Stimulated activated CD8-positive, alpha-beta memory T cell treated with anti-CD3 and anti-CD28 coated beads, Interleukin-12 subunit alpha, Interleukin-12 subunit beta, amount 100 ng/mL, for 4 hours (primary cell): Measurements from ENCODE around the gene PLSCR5.

Source experiments
- DNase-seq: peaks from one replicate; pipeline ENCODE4 v3.0.0-alpha.2; 2020; ENCODE audit warnings: low read depth

Gene PLSCR5

GRCh38 chr3:146544002-146544928 is 60.9 kb downstream of the PLSCR5 start, which contains the start of gene PLSCR1:
Gene PLSCR1, minus strand, starts transcription at chr3:146544607. Its CDS starts 8,055 bp downstream, at chr3:146536552.
- DNase-seq, result peak; percentile 60

- no peak for DNase-seq
These were observed 61.6 kb downstream of the PLSCR5 start for GRCh38 chr3:146543461-146544001.

- no peak for DNase-seq
These were observed 62.2 kb downstream of the PLSCR5 start for GRCh38 chr3:146542978-146543377.

GRCh38 chr3:146542179-146542578 is 63.0 kb downstream of the PLSCR5 start:
- no peak for DNase-seq

- no peak for DNase-seq
These were observed 64.2 kb downstream of the PLSCR5 start for GRCh38 chr3:146540978-146541377.

- no peak for DNase-seq
These were observed 64.9 kb downstream of the PLSCR5 start for GRCh38 chr3:146540236-146540635.

- DNase-seq, result no peak
These were observed 65.8 kb downstream of the PLSCR5 start for GRCh38 chr3:146539315-146539714.

GRCh38 chr3:146537603-146538002 is 67.5 kb downstream of the PLSCR5 start:
- no peak for DNase-seq

GRCh38 chr3:146536681-146537080 is 68.5 kb downstream of the PLSCR5 start:
- no peak for DNase-seq
